Measurements from ENCODE around the gene OTULIN. TPM values are rescaled to one million over a fixed set of nuclear protein-coding genes. Genes with fewer than 3 reads are reported as not detected.
A peak's percentile ranks its signal among the peaks of the same experiment; 100 is the strongest.

OTULIN gene
- total and polyA plus RNA-seq, 2 of the 13 experiments (the other 11 are each of a cell fraction or from before 2014, with no cell fraction given), result 7.0 to 34.8 TPM

DNA sequence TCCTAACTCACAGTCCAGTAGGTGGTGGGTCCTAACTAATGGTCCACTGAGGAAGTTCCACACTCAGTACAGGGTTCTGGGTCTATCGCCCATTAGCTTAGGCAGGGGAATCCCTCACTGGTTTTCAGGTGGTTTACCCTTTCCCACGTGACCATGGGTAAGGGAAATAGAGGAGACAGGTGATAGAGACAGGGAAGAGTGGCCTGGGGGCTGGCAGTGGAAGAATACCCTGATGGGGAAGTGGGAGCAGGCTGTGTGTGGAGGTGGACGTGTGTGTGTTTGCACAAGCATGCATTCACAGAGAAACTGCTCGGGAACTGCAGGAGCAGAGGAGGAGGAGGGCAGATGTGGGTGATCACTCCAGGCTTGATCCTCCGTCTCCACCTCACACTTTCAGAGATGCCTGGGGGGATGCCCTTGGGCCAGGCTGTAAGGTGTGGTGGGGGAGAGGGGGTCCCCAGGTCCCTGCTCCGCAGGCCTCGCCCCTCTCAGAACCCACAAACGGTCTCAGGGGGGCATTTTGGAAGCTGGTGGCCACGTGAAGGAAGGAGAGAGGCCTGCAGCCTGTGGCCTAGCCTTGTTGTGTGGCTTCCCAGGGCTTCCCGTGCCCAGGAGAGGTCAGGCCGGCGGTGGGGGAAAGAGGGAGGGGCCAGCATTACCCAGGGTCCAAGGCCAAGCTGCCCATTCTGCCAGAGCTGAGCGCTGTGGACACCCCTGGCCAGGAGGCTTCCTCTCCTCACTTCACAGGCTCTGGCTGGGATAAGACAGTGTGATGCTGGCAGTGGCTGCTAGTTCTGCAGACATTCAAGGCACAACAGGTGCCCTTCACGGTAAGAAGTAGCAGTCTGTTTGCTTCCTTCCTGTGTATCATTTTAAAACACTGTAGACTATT lies 80.0 kb downstream of the OTULIN start (continued):
- TF ChIP-seq SIX1 (CRISPR knock-in tag; IDR thresholded peaks at IDR 0.05; ENCODE audit: borderline replicate concordance), result no peak
- TF ChIP-seq ZNF7 (CRISPR knock-in tag; IDR thresholded peaks at IDR 0.05), result no peak
- TF ChIP-seq TOE1 (CRISPR knock-in tag; IDR thresholded peaks at IDR 0.05), result no peak
- TF ChIP-seq RCOR2 (CRISPR knock-in tag; IDR thresholded peaks at IDR 0.05), result no peak
- TF ChIP-seq IRF2 (CRISPR knock-in tag; IDR thresholded peaks at IDR 0.05), result no peak
- no peak for TF ChIP-seq ZSCAN9 (CRISPR knock-in tag; IDR thresholded peaks at IDR 0.05; ENCODE audit: borderline replicate concordance)
- TF ChIP-seq ZNF484 (CRISPR knock-in tag; IDR thresholded peaks at IDR 0.05; ENCODE audit: borderline replicate concordance, low read depth), result no peak
- TF ChIP-seq MAFK (conservative IDR thresholded peaks at IDR 0.05 in 1 of 2, IDR thresholded peaks at IDR 0.05 in 1 of 2; ENCODE audit: low read length in 2 of 2), result no peak
- TF ChIP-seq NCOA1 (CRISPR knock-in tag; IDR thresholded peaks at IDR 0.05), result no peak
- no peak for TF ChIP-seq ZNF891 (CRISPR knock-in tag; IDR thresholded peaks at IDR 0.05)
- TF ChIP-seq MIER3 (CRISPR knock-in tag; IDR thresholded peaks at IDR 0.05; ENCODE audit: borderline replicate concordance), result no peak
- TF ChIP-seq, protein P1, sequence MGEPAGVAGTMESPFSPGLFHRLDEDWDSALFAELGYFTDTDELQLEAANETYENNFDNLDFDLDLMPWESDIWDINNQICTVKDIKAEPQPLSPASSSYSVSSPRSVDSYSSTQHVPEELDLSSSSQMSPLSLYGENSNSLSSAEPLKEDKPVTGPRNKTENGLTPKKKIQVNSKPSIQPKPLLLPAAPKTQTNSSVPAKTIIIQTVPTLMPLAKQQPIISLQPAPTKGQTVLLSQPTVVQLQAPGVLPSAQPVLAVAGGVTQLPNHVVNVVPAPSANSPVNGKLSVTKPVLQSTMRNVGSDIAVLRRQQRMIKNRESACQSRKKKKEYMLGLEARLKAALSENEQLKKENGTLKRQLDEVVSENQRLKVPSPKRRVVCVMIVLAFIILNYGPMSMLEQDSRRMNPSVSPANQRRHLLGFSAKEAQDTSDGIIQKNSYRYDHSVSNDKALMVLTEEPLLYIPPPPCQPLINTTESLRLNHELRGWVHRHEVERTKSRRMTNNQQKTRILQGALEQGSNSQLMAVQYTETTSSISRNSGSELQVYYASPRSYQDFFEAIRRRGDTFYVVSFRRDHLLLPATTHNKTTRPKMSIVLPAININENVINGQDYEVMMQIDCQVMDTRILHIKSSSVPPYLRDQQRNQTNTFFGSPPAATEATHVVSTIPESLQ (CRISPR knock-in tag; conservative IDR thresholded peaks at IDR 0.05), result no peak
- TF ChIP-seq, protein P2, sequence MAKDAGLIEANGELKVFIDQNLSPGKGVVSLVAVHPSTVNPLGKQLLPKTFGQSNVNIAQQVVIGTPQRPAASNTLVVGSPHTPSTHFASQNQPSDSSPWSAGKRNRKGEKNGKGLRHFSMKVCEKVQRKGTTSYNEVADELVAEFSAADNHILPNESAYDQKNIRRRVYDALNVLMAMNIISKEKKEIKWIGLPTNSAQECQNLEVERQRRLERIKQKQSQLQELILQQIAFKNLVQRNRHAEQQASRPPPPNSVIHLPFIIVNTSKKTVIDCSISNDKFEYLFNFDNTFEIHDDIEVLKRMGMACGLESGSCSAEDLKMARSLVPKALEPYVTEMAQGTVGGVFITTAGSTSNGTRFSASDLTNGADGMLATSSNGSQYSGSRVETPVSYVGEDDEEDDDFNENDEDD (CRISPR knock-in tag; IDR thresholded peaks at IDR 0.05; ENCODE audit: borderline replicate concordance), result no peak
- TF ChIP-seq, protein P3, sequence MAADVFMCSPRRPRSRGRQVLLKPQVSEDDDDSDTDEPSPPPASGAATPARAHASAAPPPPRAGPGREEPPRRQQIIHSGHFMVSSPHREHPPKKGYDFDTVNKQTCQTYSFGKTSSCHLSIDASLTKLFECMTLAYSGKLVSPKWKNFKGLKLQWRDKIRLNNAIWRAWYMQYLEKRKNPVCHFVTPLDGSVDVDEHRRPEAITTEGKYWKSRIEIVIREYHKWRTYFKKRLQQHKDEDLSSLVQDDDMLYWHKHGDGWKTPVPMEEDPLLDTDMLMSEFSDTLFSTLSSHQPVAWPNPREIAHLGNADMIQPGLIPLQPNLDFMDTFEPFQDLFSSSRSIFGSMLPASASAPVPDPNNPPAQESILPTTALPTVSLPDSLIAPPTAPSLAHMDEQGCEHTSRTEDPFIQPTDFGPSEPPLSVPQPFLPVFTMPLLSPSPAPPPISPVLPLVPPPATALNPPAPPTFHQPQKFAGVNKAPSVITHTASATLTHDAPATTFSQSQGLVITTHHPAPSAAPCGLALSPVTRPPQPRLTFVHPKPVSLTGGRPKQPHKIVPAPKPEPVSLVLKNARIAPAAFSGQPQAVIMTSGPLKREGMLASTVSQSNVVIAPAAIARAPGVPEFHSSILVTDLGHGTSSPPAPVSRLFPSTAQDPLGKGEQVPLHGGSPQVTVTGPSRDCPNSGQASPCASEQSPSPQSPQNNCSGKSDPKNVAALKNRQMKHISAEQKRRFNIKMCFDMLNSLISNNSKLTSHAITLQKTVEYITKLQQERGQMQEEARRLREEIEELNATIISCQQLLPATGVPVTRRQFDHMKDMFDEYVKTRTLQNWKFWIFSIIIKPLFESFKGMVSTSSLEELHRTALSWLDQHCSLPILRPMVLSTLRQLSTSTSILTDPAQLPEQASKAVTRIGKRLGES (CRISPR knock-in tag; IDR thresholded peaks at IDR 0.05; ENCODE audit: borderline replicate concordance), result no peak
- TF ChIP-seq FOSL2 (CRISPR knock-in tag; IDR thresholded peaks at IDR 0.05), result no peak
- no peak for TF ChIP-seq ZNF256 (CRISPR knock-in tag; conservative IDR thresholded peaks at IDR 0.05)
- TF ChIP-seq, protein P4, sequence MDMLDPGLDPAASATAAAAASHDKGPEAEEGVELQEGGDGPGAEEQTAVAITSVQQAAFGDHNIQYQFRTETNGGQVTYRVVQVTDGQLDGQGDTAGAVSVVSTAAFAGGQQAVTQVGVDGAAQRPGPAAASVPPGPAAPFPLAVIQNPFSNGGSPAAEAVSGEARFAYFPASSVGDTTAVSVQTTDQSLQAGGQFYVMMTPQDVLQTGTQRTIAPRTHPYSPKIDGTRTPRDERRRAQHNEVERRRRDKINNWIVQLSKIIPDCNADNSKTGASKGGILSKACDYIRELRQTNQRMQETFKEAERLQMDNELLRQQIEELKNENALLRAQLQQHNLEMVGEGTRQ (IDR thresholded peaks at IDR 0.05; ENCODE audit: low read depth, low read length), result no peak
- TF ChIP-seq, protein P4 (CRISPR knock-in tag; IDR thresholded peaks at IDR 0.05; ENCODE audit: borderline replicate concordance), result no peak
- no peak for TF ChIP-seq ZNF558 (CRISPR knock-in tag; IDR thresholded peaks at IDR 0.05; ENCODE audit: borderline replicate concordance)
- TF ChIP-seq BHLHE40 (IDR thresholded peaks at IDR 0.05; ENCODE audit: low read length), result 0 out of 2 replicates have a peak, but pooled peaks have one; percentile 10
- TF ChIP-seq ZNF616 (CRISPR knock-in tag; IDR thresholded peaks at IDR 0.05; ENCODE audit: low read depth), result no peak
- no peak for TF ChIP-seq FOXA1 (IDR thresholded peaks at IDR 0.05)
- TF ChIP-seq FOXA1 (CRISPR knock-in tag; IDR thresholded peaks at IDR 0.05), result no peak

All from HepG2 (cell line).